Common myeloid progenitor, CD34-positive (primary cell): ENCODE results near the gene LILRA1.

ENCODE experiments used
- CTCF ChIA-PET: fragments of 350-600 bp; sonication (Branson Sonifier 250); formaldehyde crosslinking; loops from one replicate; lab custom pipeline; 2021; ENCODE audit warnings: antibody characterized with exemption; lab: Charles Lee
- POLR2A ChIA-PET: fragments of 350-600 bp; sonication (Branson Sonifier 250); formaldehyde crosslinking; loops from one replicate; lab custom pipeline; 2021; ENCODE audit warnings: antibody characterized with exemption; lab: Charles Lee
- DNase-seq, 3 donors: peaks; one replicate each; pipeline versions ENCODE4 v3.0.0 to v3.0.0-alpha.2; 2013
- H3K27ac ChIP-seq, 2 experiments: 1 replicate in 1 of 2; 2 replicates in 1 of 2; pipeline ENCODE4 v1.7.0; 2013; ENCODE audit warnings: inconsistent platforms in 2 of 2, low read length in 2 of 2, mild to moderate bottlenecking in 2 of 2, low read depth in 1 of 2, moderate library complexity in 1 of 2; ENCODE audit not compliant: severe bottlenecking in 2 of 2, insufficient read depth in 1 of 2, poor library complexity in 1 of 2
- H3K27me3 ChIP-seq, 5 experiments: replicated peaks in 2 of 5; 1 replicate in 3 of 5; 2 replicates in 2 of 5; pipeline versions ENCODE4 v1.6.1 to v1.7.0; 2013; ENCODE audit warnings: low read length in 4 of 5, mild to moderate bottlenecking in 2 of 5, moderate library complexity in 2 of 5, inconsistent platforms in 1 of 5; ENCODE audit not compliant: insufficient read depth in 5 of 5, control insufficient read depth in 4 of 5
- H3K36me3 ChIP-seq, 4 experiments: 1 replicate in 2 of 4; 2 replicates in 2 of 4; pipeline versions ENCODE4 v1.6.1 to v1.7.0; 2013; ENCODE audit warnings: low read length in 3 of 4, control low read depth in 1 of 4, mild to moderate bottlenecking in 1 of 4; ENCODE audit not compliant: control insufficient read depth in 4 of 4, insufficient read depth in 4 of 4
- H3K4me1 ChIP-seq, 4 experiments: 1 replicate in 3 of 4; 2 replicates in 1 of 4; pipeline versions ENCODE4 v1.6.1 to v1.7.1; 2013; ENCODE audit warnings: low read length in 3 of 4, mild to moderate bottlenecking in 3 of 4, control low read depth in 1 of 4, inconsistent platforms in 1 of 4, moderate library complexity in 1 of 4; ENCODE audit not compliant: control insufficient read depth in 4 of 4, insufficient read depth in 4 of 4; ENCODE audit errors: control extremely low read depth in 1 of 4
- H3K4me3 ChIP-seq, 7 experiments: 1 replicate in 4 of 7; 2 replicates in 3 of 7; pipeline versions ENCODE4 v1.5.1 to v1.7.0; 2013; ENCODE audit warnings: mild to moderate bottlenecking in 7 of 7, low read length in 6 of 7, moderate library complexity in 6 of 7, inconsistent platforms in 2 of 7, low read depth in 2 of 7, control low read depth in 1 of 7; ENCODE audit not compliant: insufficient read depth in 4 of 7, control insufficient read depth in 1 of 7; ENCODE audit errors: extremely low read depth in 1 of 7
- H3K9me3 ChIP-seq, 5 experiments: 1 replicate in 4 of 5; 2 replicates in 1 of 5; pipeline versions ENCODE4 v1.6.1 to v1.7.1; 2013; ENCODE audit warnings: low read length in 4 of 5, mild to moderate bottlenecking in 2 of 5, inconsistent platforms in 1 of 5, low read depth in 1 of 5, moderate library complexity in 1 of 5; ENCODE audit not compliant: control insufficient read depth in 4 of 5, insufficient read depth in 2 of 5; ENCODE audit errors: control extremely low read depth in 1 of 5
- WGBS: methylation state at CpG from one replicate; pipeline ENCODE4 v1.1.5; 2013; ENCODE audit not compliant: insufficient coverage; 5-methylcytosine and 5-hydroxymethylcytosine counted together

LILRA1 gene

DNA sequence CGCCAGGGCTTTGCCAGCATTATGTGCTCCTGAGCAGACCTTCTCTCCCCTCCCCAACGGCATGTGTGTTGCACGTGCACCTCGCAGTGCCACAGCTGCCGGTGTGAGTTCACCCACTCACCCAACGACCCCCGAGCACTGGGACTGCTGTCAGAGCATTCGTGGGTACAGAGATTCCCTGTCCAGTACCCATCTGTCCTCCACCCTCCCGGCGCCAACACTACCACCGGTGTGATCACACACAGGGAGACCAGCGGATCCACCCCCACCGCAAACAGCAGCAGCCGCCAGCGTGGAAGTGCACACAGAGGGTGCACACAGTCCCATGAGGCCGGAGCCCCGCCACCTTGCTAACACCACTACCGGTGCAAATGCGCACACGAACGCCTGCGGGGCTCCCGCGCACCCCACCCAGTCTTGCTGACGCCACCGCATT is 15.9 kb downstream of the LILRA1 start:
- no peak overlapping the region for H3K4me3 ChIP-seq
- no peaks in the 10 kb centered on the region for H3K27me3 ChIP-seq
- ChIA-PET CTCF (no interaction called here), POLR2A (no interaction called here)
- DNase-seq, result no peak
- WGBS, result 97% methylated on average over 23 of the region's 26 CpGs
- peaks cover 2 to 16% (median 6%) of the 10 kb centered on the region in 5 experiments for H3K9me3 ChIP-seq
- H3K36me3 ChIP-seq, result no peaks in the 10 kb centered on the region
- no peak overlapping the region for H3K27ac ChIP-seq
- no peaks in the 10 kb centered on the region for H3K4me1 ChIP-seq

DNA sequence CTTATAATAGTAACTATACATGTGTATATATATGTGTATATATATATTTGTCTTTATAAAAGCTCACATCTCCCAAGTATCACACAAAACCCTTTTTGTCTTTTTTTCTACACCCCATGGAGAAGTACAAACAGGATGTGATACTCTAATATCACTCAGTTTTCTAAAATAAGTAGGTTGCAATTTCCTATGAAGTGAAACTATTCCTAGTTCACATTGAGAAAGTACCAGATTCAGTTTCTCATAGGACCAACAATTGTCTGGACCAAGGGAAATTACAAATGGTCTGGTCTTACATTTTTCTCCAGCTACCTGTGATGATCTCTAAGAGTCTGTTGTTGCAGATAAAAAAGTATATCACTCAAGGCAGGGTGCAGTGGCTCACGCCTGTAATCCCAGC is 19.0 kb downstream of the LILRA1 start:
- Histone ChIP-seq H3K4me3 (no peak overlapping the region), H3K27me3 (no peaks in the 10 kb centered on the region), H3K9me3 (peaks cover 0 to 3% (median 0%) of the 10 kb centered on the region in 5 experiments), H3K27ac (no peak overlapping the region), H3K36me3 (no peaks in the 10 kb centered on the region), H3K4me1 (no peaks in the 10 kb centered on the region)
- ChIA-PET POLR2A (no interaction called here), CTCF (no interaction called here)
- DNase-seq, result no peak
- WGBS, result 100% methylated on average over 1 of the region's 1 CpG

DNA sequence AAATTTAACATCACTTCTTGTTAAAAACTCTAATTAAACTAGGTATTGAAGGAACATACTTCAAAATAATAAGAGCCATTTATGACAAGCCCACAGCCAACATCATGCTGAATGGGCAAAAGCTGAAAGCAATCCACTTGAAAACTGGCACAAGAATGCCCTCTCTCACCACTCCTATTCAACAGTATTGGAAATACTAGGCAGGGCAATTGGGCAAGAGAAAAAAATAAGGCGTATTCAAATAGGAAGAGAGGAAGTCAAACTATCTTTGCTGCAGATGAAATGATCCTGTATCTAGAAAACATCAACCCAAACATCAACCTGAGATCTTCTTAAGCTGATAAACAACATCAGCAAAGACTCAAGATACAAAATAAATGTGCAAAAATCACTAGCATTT is 21.3 kb downstream of the LILRA1 start:
- no peak overlapping the region for H3K4me3 ChIP-seq
- CTCF ChIA-PET, result no interaction called here
- POLR2A ChIA-PET, result no interaction called here
- no peaks in the 10 kb centered on the region for H3K36me3 ChIP-seq
- no peak overlapping the region for H3K27ac ChIP-seq
- no CpG with 5 or more reads among the region's 1 CpG for WGBS
- no peaks in the 10 kb centered on the region for H3K4me1 ChIP-seq
- H3K9me3 ChIP-seq, result peaks cover 0 to 3% (median 0%) of the 10 kb centered on the region in 5 experiments
- no peaks in the 10 kb centered on the region for H3K27me3 ChIP-seq
- no peak for DNase-seq

DNA sequence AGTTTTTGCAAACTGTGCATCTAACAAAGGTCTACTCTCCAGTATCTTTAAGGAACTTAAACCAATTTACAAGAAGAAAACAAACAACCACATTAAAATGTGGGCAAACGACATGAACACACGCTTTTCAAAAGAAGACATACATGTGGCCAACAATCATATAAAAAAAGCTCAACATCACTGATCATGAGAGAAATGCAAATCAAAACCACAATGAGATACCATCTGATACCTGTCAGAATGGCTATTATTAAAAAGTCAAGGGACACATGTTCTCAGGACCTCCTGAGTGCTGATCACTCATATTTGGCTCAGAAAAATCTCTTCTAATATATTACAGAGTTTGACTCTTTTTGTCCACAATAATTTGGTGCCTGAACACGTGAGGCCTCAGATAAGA is 22.6 kb downstream of the LILRA1 start:
- Histone ChIP-seq H3K9me3 (peaks cover 0 to 3% (median 0%) of the 10 kb centered on the region in 5 experiments), H3K36me3 (no peaks in the 10 kb centered on the region), H3K4me3 (no peak overlapping the region), H3K27me3 (no peaks in the 10 kb centered on the region), H3K4me1 (no peaks in the 10 kb centered on the region), H3K27ac (no peak overlapping the region)
- ChIA-PET POLR2A (no interaction called here), CTCF (no interaction called here)
- 81% methylated on average over 2 of the region's 3 CpGs for WGBS
- DNase-seq, result no peak

DNA sequence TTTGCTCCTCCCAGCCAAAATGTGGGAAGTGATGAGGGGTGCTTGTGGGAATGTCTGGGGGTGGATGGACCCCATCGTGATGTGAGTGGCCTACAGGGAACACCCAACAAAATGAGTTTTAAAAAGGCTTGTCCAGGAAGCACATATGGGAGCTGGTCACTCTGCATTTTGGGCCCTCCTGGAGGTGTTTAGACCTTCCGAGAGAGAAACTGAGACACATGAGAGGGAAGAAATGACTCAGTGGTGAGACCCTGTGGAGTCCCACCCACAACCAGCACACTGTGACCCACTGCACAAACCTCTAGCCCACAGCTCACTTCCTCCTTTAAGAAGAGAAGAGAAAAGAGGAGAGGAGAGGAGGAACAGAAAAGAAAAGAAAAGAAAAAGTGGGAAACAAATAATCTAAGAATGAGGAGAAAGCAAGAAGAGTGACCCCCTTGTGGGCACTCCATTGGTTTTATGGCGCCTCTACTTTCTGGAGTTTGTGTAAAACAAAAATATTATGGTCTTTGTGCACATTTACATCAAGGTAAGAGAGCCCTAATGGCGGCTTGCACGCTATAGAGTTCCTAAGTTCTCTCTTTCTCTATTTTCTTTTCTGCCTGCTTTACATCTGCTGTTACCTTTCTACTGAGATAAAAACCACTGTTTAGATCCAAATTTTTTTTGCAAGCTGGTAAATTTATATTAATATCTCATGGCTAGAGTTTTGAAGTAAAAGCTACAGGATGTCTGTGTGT is 23.6 kb downstream of the LILRA1 start:
- no peak for DNase-seq
- no peaks in the 10 kb centered on the region for H3K4me1 ChIP-seq
- H3K4me3 ChIP-seq, result no peak overlapping the region

DNA sequence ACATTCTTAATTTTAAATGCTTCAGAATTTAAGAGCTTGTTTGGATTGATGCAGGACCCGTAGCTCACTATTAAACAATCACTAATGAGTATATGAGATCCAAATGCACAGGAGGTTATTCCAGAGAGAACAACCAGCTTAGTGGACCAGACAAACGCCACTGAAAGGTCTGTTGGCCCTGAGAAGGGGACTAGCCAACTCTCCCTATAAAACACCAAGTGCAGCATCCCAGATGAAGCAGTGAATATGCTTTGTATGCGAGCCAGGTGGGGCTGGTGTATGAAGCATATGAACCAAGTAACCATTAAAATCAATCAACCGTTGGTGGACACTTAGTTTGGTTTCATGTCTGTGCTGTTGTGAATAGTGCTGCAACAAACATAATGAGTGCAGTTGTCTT is 27.0 kb downstream of the LILRA1 start:
- no peak overlapping the region for H3K4me3 ChIP-seq
- H3K4me1 ChIP-seq, result peaks cover 0 to 15% (median 11%) of the 10 kb centered on the region in 4 experiments
- H3K27ac ChIP-seq, result no peak overlapping the region
- no peaks in the 10 kb centered on the region for H3K36me3 ChIP-seq
- POLR2A ChIA-PET, result no interaction called here
- DNase-seq, result no peak
- CTCF ChIA-PET, result interaction anchor here (1.2 kb wide), 1 partner anchor 54 kb away, joined by 3 read pairs; no protein-coding TSS in a partner anchor
- no peaks in the 10 kb centered on the region for H3K9me3 ChIP-seq
- WGBS, result 100% methylated on average over 1 of the region's 4 CpGs
- no peaks in the 10 kb centered on the region for H3K27me3 ChIP-seq

More for the DNA sequence above, 23.6 kb downstream of the LILRA1 start:
- Histone ChIP-seq H3K36me3 (no peaks in the 10 kb centered on the region), H3K27me3 (no peaks in the 10 kb centered on the region), H3K27ac (no peak overlapping the region), H3K9me3 (no peaks in the 10 kb centered on the region)
- WGBS, result 91% methylated on average over 2 of the region's 5 CpGs
- CTCF ChIA-PET, result no interaction called here
- POLR2A ChIA-PET, result interaction anchor here (0.7 kb wide), 1 partner anchor 12 kb away, joined by 4 read pairs; no protein-coding TSS in a partner anchor

DNA sequence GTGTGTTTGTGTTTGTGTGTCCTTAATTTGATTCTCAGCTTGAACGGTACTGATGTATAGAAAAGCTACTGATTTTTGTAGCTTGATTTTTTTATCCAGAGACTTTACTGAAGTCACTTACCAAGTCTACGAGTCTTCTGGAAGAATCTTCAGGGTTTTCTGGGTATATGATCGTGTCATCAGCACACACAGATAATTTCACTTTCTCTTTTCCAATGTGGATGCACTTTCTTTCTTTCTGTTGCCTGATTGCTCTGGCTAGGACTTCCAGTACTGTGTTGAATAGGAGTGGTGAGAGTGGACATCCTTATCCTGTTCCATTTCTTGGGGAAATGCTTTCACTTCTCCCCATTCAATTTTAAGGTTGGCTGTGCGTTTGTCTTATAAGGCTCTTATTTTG is 29.0 kb downstream of the LILRA1 start:
- DNase-seq, result no peak
- no peaks in the 10 kb centered on the region for H3K27me3 ChIP-seq
- no peak overlapping the region for H3K27ac ChIP-seq
- POLR2A ChIA-PET, result no interaction called here
- H3K4me3 ChIP-seq, result no peak overlapping the region
- peaks cover 0 to 7% (median 0%) of the 10 kb centered on the region in 5 experiments for H3K9me3 ChIP-seq
- CTCF ChIA-PET, result no interaction called here
- H3K36me3 ChIP-seq, result no peaks in the 10 kb centered on the region
- H3K4me1 ChIP-seq, result peaks cover 0 to 20% (median 13%) of the 10 kb centered on the region in 4 experiments
- WGBS, result 100% methylated on average over 1 of the region's 4 CpGs
